ENCODE measurements around the gene MTUS2.

DNA sequence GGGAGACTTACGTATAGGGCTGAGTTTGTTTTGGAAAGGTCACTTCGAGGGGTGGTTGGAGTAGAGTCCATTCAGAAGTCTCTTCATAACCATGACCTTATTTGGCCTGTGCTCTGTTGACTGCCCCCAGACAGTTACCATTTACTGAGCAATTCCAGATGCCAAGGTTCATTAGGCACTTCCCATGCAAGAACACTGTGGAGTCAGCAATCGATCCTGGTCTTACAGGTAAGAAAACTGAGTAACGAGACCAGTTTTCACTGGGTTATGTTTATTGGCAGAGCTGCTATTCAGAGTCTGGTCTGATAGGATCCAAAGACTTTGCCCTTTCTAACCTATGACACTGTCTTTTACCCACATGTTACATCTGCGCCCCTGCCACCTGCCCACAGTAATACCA lies 134.7 kb downstream of the MTUS2 start:
- TF ChIP-seq, protein P1, sequence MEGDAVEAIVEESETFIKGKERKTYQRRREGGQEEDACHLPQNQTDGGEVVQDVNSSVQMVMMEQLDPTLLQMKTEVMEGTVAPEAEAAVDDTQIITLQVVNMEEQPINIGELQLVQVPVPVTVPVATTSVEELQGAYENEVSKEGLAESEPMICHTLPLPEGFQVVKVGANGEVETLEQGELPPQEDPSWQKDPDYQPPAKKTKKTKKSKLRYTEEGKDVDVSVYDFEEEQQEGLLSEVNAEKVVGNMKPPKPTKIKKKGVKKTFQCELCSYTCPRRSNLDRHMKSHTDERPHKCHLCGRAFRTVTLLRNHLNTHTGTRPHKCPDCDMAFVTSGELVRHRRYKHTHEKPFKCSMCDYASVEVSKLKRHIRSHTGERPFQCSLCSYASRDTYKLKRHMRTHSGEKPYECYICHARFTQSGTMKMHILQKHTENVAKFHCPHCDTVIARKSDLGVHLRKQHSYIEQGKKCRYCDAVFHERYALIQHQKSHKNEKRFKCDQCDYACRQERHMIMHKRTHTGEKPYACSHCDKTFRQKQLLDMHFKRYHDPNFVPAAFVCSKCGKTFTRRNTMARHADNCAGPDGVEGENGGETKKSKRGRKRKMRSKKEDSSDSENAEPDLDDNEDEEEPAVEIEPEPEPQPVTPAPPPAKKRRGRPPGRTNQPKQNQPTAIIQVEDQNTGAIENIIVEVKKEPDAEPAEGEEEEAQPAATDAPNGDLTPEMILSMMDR (conservative IDR thresholded peaks at IDR 0.05 in 1 of 2, IDR thresholded peaks at IDR 0.05 in 1 of 2; ENCODE audit: extremely low read depth in 1 of 2, insufficient read depth in 1 of 2, low read depth in 1 of 2, low read length in 2 of 2), result no peak
- no peak for TF ChIP-seq EZH2 (IDR thresholded peaks at IDR 0.05; ENCODE audit: borderline replicate concordance, low read length)

Measured in mammary epithelial cell (primary cell).